SU-DHL-6 (cell line): ENCODE data around the gene TRNP1.

Experiments
- EZH2phosphoT487 ChIP-seq: fragments of 200-600 bp; sonication (generic), shearing (Covaris generic); conservative IDR thresholded peaks from 2 replicates; pipeline ENCODE4 v1.6.1; 2018; ENCODE audit warnings: mild to moderate bottlenecking, antibody characterized with exemption, low read length, moderate library complexity, mixed read lengths
- TF ChIP-seq, protein P1 (sequence below): fragments of 200-600 bp; sonication (generic); IDR thresholded peaks from one replicate; pipeline ENCODE4 v1.5.1; 2017; ENCODE audit warnings: antibody characterized with exemption, mild to moderate bottlenecking, low read length, moderate library complexity; ENCODE audit not compliant: insufficient read depth, poor library complexity, severe bottlenecking

DNA sequence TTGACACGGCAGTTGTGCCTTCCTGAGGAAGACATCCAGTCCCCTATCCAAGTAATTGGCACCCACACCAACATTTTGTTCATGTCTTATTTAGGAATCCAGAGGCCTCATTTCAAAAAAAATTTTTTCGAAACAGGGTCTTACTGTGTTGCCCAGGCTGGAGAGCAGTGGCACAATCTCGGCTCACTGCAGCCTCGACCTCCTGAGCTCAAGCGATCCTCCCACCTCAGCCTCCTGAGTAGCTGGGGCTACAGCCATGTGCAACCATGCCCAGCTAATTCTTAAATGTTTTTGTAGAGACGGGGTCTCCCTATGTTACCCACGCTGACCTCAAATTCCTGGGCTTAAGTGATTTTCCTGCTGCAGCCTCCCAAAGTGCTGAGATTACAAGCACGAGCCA is 9.2 kb upstream of the TRNP1 start:
- TF ChIP-seq, protein P1, sequence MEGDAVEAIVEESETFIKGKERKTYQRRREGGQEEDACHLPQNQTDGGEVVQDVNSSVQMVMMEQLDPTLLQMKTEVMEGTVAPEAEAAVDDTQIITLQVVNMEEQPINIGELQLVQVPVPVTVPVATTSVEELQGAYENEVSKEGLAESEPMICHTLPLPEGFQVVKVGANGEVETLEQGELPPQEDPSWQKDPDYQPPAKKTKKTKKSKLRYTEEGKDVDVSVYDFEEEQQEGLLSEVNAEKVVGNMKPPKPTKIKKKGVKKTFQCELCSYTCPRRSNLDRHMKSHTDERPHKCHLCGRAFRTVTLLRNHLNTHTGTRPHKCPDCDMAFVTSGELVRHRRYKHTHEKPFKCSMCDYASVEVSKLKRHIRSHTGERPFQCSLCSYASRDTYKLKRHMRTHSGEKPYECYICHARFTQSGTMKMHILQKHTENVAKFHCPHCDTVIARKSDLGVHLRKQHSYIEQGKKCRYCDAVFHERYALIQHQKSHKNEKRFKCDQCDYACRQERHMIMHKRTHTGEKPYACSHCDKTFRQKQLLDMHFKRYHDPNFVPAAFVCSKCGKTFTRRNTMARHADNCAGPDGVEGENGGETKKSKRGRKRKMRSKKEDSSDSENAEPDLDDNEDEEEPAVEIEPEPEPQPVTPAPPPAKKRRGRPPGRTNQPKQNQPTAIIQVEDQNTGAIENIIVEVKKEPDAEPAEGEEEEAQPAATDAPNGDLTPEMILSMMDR: no peak
- TF ChIP-seq EZH2phosphoT487: no peak
